ENCODE results near the gene SSU72.
A peak's percentile ranks its signal among the peaks of the same experiment; 100 is the strongest.
"Not testable (repeated sequence)": the region's sequence is repeated elsewhere in the genome, so short reads cannot be mapped to it uniquely, and the experiment has no call there.

Gene SSU72

DNA sequence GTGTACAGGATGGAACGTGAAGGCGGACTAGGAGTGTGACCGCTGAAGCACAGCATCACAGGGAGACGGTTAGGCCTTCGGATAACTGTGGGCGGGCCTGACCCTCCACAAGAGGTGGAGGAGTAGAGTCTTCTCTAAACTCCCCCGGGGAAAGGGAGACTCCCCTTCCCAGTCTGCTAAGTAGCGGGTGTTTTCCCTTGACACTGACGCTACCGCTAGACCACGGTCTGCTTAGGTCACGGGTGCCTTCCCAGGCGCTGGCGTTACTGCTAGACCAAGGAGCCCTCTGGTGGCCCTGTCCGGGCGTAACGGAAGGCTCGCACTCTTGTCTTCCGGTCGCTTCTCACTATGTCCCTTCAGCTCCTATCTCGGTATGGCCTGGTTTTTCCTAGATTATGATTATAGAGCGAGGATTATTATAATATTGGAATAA, 69.3 kb downstream of the SSU72 start:
- DNase-seq (ENCODE audit: low read depth), result not testable (repeated sequence)

DNA sequence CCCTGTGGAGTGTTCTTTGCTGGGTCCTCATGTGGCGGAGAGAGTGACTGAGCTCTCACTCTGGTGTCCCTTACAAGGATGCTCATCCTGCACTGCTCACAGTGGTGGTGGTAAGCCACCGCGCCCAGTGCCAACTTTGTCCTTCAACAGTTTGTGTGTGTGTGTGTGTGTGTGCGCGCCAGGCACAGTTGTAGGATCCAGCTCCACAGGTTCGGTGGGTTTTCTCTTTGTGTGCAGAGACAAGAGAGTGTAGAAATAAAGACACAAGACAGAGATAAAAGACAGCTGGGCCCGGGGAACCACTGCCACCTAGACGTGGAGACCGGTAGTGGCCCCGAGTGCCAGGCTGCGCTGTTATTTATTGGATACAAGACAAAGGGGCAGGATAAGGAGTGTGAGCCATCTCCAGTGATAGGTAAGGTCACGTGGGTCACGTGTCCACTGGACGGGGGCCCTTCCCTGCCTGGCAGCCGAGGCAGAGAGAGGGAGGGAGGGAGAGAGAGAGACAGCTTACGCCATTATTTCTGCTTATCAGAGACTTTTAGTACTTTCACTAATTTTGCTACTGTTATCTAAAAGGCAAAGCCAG, 69.8 kb downstream of the SSU72 start:
- DNase-seq (ENCODE audit: low read depth), result peak; percentile 56

DNA sequence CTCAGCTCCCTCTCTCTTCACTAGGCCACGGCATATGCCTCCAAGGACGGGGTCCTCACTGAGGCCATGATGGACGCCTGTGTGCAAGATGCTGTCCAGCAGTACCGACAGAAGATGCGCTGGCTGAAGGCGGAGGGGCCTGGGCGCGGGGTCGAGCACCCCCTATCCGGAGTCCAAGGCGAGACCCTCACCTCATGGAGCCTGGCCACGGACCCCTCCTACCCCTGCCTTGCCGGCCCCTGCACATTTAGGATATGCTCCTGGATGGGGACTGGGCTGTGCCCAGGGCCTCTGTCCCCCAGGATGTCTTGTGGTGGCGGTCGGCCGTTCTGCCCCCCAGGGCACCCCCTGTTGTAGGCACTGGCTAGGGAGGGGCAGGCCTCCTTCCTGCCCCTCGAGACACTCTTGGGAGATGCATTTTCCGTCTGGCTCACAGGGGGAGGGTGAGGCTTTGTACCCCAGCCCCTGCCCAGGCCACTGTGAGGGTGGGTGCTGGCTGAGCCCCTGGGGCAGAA, 79.1 kb downstream of the SSU72 start:
- not testable (repeated sequence) for DNase-seq (ENCODE audit: low read depth)

DNA sequence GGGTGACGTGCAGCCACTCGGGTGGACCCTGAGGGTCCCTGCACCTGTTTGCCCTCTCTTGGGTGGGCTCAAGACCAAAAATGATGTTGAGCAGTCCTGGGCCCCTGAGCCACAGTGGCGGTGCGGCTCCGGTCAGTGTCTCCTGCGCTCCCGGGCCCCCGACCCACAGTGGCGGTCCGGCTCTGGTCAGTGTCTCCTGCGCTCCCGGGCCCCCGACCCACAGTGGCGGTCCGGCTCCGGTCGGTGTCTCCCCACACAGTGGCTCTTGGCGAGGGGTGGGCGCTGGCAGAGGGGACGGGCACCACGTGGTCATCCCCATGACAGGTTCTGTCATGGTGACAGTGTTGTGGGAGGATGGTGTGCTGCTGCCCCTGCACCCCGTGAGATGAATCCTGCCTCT, 80.4 kb downstream of the SSU72 start:
- DNase-seq (ENCODE audit: low read depth), result not testable (repeated sequence)

Data from T follicular helper cell (primary cell).